ENCODE data around the gene PLEKHM3.

DNA sequence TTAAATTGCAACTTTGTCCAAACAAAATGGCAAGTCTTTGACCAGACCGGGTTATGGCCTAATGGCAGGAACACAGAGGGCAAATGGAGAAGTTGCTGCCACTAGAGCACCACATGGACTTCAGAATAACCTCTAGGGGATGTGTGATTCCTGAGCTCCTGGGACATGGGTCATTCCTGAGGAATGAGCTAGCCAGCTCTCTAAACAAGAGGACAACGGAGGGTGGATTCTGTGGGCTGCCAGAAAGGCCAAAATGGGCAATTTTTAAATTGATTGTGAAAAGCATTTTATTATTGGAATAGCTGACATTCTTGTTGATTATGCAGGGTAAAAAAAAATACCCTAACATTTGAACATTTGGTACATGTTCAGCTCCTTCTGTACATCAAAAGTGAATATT, 145.8 kb downstream of the PLEKHM3 start:
- TF ChIP-seq, protein P1, sequence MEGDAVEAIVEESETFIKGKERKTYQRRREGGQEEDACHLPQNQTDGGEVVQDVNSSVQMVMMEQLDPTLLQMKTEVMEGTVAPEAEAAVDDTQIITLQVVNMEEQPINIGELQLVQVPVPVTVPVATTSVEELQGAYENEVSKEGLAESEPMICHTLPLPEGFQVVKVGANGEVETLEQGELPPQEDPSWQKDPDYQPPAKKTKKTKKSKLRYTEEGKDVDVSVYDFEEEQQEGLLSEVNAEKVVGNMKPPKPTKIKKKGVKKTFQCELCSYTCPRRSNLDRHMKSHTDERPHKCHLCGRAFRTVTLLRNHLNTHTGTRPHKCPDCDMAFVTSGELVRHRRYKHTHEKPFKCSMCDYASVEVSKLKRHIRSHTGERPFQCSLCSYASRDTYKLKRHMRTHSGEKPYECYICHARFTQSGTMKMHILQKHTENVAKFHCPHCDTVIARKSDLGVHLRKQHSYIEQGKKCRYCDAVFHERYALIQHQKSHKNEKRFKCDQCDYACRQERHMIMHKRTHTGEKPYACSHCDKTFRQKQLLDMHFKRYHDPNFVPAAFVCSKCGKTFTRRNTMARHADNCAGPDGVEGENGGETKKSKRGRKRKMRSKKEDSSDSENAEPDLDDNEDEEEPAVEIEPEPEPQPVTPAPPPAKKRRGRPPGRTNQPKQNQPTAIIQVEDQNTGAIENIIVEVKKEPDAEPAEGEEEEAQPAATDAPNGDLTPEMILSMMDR (optimal IDR thresholded peaks at IDR 0.05 in 1 of 3, IDR thresholded peaks at IDR 0.05 in 1 of 3, conservative IDR thresholded peaks at IDR 0.05 in 1 of 3; ENCODE audit: extremely low read depth in 1 of 3, insufficient read depth in 2 of 3, low read length in 3 of 3) = no peak
- TF ChIP-seq EZH2 (IDR thresholded peaks at IDR 0.05; ENCODE audit: low read length) = no peak

All from keratinocyte (primary cell).